ENCODE measurements around the gene KCNQ5.
A peak's percentile ranks its signal among the peaks of the same experiment; 100 is the strongest.
"Not testable (repeated sequence)": the region's sequence is repeated elsewhere in the genome, so short reads cannot be mapped to it uniquely, and the experiment has no call there.

The KCNQ5 gene

GRCh38 chr6:72621291-72622093, at the start of gene KCNQ5:
Gene KCNQ5 (plus strand): TSS chr6:72622064.
- Histone ChIP-seq H3K36me3 (ENCODE audit: control insufficient read depth, insufficient read depth, low read length) (no peaks in the 10 kb centered on the region), H3K27ac (no peak within 1 kb of the TSS), H3K4me3 (ENCODE audit: low read depth, low read length) (peak within 1 kb of the TSS; percentile 43), H2AFZ (peak within 1 kb of the TSS; percentile 81), H3K4me2 (ENCODE audit: low read length) (peak within 1 kb of the TSS; percentile 66), H3K27me3 (ENCODE audit: control insufficient read depth, insufficient read depth, low read length) (peaks cover 3% of the 10 kb centered on the region), H3K9ac (no peak within 1 kb of the TSS), H3K79me2 (no peaks in the 10 kb centered on the region), H3K4me1 (peaks cover 4% of the 10 kb centered on the region), H3K9me3 (ENCODE audit: control insufficient read depth, low read length) (no peaks in the 10 kb centered on the region)
- TF ChIP-seq, protein P1, sequence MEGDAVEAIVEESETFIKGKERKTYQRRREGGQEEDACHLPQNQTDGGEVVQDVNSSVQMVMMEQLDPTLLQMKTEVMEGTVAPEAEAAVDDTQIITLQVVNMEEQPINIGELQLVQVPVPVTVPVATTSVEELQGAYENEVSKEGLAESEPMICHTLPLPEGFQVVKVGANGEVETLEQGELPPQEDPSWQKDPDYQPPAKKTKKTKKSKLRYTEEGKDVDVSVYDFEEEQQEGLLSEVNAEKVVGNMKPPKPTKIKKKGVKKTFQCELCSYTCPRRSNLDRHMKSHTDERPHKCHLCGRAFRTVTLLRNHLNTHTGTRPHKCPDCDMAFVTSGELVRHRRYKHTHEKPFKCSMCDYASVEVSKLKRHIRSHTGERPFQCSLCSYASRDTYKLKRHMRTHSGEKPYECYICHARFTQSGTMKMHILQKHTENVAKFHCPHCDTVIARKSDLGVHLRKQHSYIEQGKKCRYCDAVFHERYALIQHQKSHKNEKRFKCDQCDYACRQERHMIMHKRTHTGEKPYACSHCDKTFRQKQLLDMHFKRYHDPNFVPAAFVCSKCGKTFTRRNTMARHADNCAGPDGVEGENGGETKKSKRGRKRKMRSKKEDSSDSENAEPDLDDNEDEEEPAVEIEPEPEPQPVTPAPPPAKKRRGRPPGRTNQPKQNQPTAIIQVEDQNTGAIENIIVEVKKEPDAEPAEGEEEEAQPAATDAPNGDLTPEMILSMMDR (IDR thresholded peaks at IDR 0.05), result no peak

DNA sequence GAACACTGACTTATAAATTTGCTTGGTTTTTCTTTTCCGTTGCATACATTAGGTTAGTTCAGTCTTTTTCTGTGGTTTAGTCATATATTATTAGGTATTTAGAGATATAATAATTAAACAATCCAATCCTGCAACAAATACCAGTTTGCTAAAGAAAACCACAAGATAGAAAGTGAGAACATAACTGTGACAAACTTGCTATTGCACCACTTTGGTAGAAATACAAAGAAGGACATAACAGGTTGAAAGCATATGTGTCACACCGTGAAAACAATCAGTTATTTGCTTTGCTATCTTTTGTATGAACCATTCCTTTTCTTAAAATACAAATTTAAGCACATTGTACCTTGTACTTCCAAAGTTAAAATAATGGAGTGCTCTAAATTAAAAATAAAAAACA, 42.0 kb upstream of the KCNQ5 start:
- TF ChIP-seq, protein P1 (IDR thresholded peaks at IDR 0.05), result no peak
- H3K9ac ChIP-seq, result no peak overlapping the region

GRCh38 chr6:72580281-72580940, 41.5 kb upstream of the KCNQ5 start:
- H3K9ac ChIP-seq, result no peak overlapping the region

More for the DNA sequence above, 42.0 kb upstream of the KCNQ5 start:
- H3K4me1 ChIP-seq, result no peaks in the 10 kb centered on the region
- H3K4me3 ChIP-seq (ENCODE audit: low read depth, low read length), result no peak overlapping the region
- H3K4me2 ChIP-seq (ENCODE audit: low read length), result no peak overlapping the region
- no peak overlapping the region for H3K27ac ChIP-seq
- no peak overlapping the region for H2AFZ ChIP-seq
- no peaks in the 10 kb centered on the region for H3K79me2 ChIP-seq
- H3K9me3 ChIP-seq (ENCODE audit: control insufficient read depth, low read length), result no peaks in the 10 kb centered on the region
- no peaks in the 10 kb centered on the region for H3K27me3 ChIP-seq (ENCODE audit: control insufficient read depth, insufficient read depth, low read length)
- no peaks in the 10 kb centered on the region for H3K36me3 ChIP-seq (ENCODE audit: control insufficient read depth, insufficient read depth, low read length)

DNA sequence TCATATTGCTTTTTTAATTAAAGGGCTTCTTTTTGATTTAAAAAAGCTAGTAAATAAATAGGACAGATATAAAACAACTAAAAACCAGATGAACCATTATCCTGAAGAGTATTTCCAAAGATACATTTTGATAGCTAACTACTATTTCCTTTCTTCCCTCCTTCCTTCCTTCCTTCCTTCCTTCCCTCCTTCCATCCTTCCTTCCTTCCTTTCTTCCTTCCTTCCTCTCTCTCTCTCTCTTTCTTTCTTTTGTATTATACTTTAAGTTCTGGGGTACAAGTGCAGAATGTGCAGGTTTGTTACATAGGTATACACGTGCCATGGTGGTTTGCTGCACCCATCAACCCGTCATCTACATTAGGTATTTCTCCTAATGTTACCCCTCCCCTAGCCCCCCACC, 40.9 kb upstream of the KCNQ5 start:
- not testable (repeated sequence) for H3K4me1 ChIP-seq; H3K27me3 ChIP-seq (ENCODE audit: control insufficient read depth, insufficient read depth, low read length); H3K27ac ChIP-seq; H3K79me2 ChIP-seq; H3K9me3 ChIP-seq (ENCODE audit: control insufficient read depth, low read length); H2AFZ ChIP-seq; H3K4me3 ChIP-seq (ENCODE audit: low read depth, low read length); H3K9ac ChIP-seq; H3K4me2 ChIP-seq (ENCODE audit: low read length); H3K36me3 ChIP-seq (ENCODE audit: control insufficient read depth, insufficient read depth, low read length)

More at GRCh38 chr6:72580281-72580940, 41.5 kb upstream of the KCNQ5 start:
- Histone ChIP-seq H3K79me2 (no peaks in the 10 kb centered on the region), H3K9me3 (ENCODE audit: control insufficient read depth, low read length) (no peaks in the 10 kb centered on the region), H3K27me3 (ENCODE audit: control insufficient read depth, insufficient read depth, low read length) (no peaks in the 10 kb centered on the region), H3K4me1 (no peaks in the 10 kb centered on the region), H3K4me3 (ENCODE audit: low read depth, low read length) (no peak overlapping the region), H3K4me2 (ENCODE audit: low read length) (no peak overlapping the region), H3K27ac (no peak overlapping the region), H3K36me3 (ENCODE audit: control insufficient read depth, insufficient read depth, low read length) (no peaks in the 10 kb centered on the region), H2AFZ (no peak overlapping the region)
- TF ChIP-seq, protein P1 (IDR thresholded peaks at IDR 0.05), result no peak

GRCh38 chr6:72588155-72588554, 33.7 kb upstream of the KCNQ5 start:
- no peak overlapping the region for H3K9ac ChIP-seq
- H3K27me3 ChIP-seq (ENCODE audit: control insufficient read depth, insufficient read depth, low read length), result no peaks in the 10 kb centered on the region
- H3K4me1 ChIP-seq, result no peaks in the 10 kb centered on the region
- H3K4me2 ChIP-seq (ENCODE audit: low read length), result no peak overlapping the region
- H3K9me3 ChIP-seq (ENCODE audit: control insufficient read depth, low read length), result no peaks in the 10 kb centered on the region
- no peak overlapping the region for H2AFZ ChIP-seq
- H3K4me3 ChIP-seq (ENCODE audit: low read depth, low read length), result no peak overlapping the region
- H3K79me2 ChIP-seq, result no peaks in the 10 kb centered on the region
- no peak overlapping the region for H3K27ac ChIP-seq
- TF ChIP-seq, protein P1 (IDR thresholded peaks at IDR 0.05), result no peak
- H3K36me3 ChIP-seq (ENCODE audit: control insufficient read depth, insufficient read depth, low read length), result no peaks in the 10 kb centered on the region

Data from parathyroid adenoma (tissue), 2 donors.